Measurements from ENCODE around the gene PSORS1C2.
"Not testable (repeated sequence)": the region's sequence is repeated elsewhere in the genome, so short reads cannot be mapped to it uniquely, and the experiment has no call there.

The PSORS1C2 gene

DNA sequence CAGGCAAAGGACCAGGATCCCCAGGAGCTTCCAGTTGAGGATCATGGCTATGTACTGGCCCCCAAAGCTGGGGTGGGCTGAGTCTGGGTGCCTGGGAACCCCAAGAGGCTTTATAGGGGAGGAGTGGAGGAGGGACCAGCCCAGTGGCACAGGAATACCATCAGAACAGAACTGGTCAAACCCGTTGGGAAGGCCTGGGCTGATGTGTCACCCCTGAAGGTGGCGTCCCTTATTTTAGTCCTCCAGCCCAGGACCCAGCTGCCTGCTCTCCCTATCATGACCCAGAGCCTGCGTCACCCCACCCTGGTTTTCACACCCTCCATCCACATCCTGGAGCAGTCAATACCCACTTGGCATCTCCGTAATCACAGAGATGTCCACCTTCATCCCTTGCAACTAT lies at the start of gene PSORS1C2:
PSORS1C2 (minus strand) TSS at position 85 of the 400 bp plus-strand sequence; CDS start at position 45, 40 bp downstream.
- no peak for FAIRE-seq

DNA sequence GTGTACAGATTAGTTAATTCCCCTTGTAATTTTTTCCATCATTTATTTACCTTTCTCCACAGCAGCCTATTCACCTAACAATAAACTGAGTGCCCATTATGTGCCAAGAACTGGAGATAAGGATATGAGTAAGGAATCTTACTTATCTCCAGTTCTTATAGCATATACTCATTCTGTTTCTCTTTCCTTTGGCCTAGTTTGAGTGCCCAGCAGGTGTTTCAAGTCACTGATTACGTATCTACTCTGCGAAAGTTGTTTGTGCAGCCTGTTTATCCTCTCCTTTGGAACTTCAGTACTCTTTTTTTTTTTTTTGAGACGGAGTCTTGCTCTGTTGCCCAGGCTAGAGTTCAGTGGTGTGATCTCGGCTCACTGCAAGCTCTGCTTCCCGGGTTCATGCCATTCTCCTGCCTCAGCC lies 48.9 kb upstream of the PSORS1C2 start:
- FAIRE-seq, result no peak

DNA sequence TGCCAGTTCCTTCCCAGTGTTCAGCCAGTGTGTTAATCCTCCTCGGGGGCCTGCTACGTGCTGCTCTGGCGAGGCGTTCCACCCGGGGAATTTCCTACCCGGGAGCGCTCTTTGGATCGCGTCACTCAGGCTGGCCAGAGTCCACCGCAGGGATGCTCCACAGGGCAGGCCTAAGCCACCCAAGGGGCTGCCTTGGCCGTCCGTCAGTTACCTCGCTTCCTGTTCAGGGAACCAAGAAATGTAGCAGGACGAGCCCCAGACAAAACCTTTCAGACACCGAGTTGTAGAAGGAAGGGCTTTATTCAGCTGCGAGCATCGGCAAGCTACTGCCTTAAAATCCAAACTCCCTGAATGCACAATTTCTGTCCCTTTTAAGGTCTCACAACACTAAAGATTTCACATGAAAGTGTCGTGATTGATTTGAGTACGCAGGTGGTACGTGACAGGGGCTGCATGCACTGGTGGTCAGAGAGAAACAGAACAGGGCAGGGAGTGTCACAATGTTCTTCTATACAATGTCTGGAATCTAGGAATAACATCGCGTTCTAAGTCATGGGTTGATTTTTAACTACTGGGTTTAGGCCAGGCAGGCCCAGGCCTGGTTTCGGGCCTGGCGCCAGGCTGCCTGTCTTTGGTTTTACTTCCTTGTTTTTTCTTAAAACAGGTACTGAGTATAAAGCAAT lies 47.3 kb upstream of the PSORS1C2 start:
- no peak for FAIRE-seq

DNA sequence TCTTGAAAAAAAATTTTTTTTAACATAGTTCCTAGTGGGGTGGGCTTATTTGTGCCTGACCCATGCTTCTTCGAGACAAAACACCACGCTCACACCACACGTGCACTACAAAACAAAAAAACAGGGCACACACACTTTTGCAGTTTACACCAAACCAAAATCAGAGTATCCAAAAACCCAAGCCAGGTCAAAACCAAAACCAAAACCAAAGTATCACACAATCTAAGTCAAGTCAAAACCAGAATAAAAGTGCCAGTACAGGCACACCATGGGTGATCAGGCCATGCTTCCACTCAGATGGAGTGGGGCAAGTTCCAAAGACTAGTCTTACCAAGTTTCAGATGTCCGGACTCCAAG lies 46.8 kb upstream of the PSORS1C2 start:
- FAIRE-seq, result not testable (repeated sequence)

DNA sequence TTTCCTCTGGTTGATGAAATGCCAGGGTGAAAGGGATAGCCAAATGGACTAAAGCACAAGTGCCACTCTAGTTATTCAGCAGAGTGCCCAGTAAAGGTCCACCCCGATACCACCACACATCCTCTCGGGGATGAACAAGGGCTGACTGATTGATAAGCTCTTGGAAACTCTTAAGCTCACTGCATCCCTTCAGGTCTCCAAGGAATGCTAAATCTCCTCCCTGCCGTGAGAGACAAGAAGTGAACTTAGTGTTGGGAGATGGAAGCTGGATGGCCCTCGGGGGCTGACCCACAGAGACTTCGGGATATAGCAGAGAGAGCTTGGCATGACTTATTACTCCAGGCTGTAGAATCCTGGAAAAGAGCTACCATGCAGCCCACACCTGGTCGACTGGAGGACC lies 45.0 kb upstream of the PSORS1C2 start:
- not testable (repeated sequence) for FAIRE-seq

DNA sequence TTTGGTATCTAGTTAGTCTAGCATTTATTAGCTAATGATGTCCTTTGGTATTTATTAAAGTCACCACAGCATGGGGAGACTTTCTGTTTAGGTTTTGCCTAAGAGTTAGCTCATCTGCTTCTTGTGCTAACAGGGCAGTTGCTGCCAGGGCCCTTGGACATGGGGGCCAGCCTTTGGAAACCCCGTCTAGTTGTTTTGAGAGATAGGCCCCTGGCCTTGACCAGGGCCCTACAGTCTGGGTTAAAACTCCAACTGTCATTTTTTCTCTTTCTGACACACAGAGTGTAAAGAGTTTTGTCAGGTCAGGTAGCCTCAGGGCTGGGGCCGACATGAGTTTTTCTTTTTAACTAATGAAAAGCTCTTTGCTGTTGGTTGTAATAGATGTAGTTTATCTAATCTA lies 44.4 kb upstream of the PSORS1C2 start:
- not testable (repeated sequence) for FAIRE-seq

DNA sequence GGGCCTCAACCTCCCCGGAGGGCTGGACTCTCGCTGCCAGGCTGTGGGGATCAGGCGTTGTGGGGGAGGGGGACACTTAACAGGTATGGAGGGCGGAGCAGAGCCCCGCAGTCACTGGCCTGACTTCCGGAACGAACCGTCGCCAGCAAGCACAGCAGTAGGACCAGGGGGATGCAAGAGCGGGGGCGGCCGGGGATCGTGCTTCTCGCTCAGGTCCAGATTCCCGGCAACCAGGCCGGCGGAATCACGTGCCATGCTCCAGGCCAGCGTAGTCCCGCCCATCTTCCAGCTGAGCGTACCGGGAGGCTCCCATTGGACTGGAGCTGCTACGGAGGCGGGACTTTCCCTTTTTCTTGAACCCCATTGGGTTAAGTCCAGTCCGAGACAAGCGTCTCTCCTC lies 41.6 kb upstream of the PSORS1C2 start:
- no peak for FAIRE-seq

DNA sequence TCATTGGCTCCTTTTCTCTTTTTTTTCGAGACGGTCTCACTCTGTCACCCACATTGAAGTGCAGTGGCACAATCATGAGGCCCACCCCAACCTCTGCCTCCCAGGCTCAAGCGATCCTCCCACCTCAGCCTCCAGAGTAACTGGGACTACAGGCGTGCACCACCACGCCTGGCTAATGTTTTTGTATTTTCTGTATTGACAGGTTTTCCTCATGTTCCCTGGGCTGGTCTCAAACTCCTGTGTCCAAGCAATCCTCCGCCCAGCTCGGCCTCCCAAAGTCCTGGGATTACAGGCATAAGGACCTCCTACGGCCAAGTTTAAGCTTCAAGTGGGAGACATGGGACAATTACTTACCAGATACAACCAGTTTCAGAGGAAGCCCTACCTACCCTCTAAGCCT lies 41.0 kb upstream of the PSORS1C2 start:
- FAIRE-seq, result no peak

DNA sequence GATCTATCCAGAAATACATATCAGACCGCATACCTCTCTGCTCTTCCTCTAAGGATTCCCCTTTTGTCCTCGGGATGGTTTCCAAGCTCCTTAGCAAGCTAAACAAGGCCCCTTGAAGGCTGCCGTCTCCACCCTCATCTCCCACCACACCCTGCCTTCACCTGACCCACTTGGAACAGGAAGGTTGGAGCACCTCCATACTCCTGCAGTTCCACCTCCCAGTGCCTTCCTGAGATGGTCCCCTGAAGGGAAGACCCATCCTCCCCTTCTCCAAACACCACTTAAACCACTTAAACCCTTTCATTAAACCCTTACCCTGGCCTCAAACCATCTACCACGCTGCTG lies 40.1 kb upstream of the PSORS1C2 start:
- FAIRE-seq, result no peak

DNA sequence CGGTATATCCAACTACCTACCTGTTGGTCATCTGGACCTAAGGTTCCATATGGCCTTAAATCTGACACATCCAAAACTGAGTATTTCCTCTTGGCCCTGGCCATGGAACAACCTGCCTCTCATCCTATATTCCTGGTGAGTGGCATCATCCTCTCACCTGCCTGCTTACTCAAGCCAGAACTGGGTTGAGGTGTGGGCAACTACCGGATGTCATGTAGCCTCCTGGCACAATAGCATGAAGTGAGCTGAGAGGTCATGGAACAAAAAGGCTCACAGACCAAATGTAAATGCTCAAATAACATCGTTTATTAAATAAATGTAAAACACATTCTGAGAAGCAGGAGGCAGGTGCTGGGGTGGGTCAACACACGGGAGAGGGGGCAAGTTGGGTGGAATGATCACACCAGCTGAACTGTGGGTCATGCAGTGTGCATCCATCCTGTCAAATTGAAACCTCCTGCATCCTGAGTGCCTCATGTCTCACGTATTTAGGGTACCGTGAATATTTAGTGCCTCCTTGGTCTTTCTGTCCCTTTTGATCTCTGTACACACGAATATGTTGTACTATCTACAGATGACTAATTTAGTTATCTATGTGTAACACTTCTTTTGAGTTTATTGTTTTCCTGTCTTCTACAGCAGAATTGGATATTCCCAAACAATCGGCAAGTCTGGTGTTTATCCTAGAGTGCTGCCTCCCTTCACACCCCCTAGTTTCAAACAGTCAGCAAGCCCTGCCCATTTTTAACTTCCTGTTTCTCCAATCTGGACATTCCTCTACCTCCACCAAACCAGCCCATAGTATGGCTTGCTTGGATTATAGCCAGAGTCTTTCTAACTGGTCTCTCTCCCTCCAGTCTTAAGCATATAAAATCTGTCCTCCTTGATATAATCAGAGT lies 39.5 kb upstream of the PSORS1C2 start:
- FAIRE-seq, result no peak

DNA sequence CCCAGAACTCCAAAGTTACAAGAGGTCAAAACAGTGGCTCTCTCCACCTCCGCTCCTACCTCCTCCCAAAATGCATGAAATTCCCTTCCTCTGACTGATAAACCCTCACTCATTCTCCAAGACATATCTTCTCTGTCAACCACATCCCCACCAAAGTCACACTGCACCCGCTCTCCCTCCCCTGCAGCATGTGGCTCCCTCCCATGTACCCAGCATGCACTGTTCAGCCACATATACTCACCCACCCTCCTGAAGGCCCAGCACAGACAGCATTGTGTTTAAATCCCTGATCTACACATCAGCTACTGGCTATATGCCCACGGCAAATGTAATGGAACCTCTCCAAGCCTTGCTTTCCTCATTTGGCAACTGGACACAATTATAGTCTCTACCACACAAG lies 37.1 kb upstream of the PSORS1C2 start:
- no peak for FAIRE-seq

DNA sequence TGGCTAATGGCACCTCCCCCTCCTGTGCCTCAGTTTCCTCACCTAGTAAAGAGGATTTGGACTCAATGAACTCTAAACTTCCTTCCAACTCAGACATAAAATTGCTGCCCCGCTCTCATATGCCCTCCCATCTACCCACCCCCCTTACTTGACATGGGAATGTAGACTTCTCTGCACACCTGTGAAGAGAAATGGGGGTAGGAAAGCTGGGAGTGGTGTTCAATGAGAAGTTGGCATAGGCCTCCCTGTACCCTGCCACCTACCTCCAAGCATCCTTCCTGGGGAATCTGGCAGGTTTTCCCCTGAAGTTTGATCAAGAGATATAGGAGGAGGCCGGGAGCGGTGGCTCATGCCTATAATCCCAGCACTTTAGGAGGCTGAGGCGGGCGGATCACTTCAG lies 35.5 kb upstream of the PSORS1C2 start:
- no peak for FAIRE-seq

DNA sequence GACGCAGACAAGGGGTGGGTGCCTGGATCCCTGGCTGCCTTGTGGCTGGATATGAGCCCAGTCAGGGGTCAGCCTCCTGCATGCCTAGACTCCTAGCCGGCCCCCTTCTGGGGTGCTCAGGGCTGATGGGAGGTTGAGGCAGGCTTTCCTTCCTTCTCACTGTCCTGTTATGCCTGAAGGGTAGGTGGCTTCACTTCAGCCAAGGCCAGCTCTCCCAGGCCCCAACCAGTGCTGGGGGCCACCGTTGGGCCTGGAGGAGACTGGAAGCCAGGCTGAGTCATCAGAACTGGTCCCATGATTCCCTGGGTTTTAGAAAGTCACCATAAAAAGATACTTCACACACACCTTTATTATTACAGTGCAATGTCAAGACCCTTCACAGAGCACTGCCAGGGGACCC lies 34.5 kb upstream of the PSORS1C2 start:
- no peak for FAIRE-seq

DNA sequence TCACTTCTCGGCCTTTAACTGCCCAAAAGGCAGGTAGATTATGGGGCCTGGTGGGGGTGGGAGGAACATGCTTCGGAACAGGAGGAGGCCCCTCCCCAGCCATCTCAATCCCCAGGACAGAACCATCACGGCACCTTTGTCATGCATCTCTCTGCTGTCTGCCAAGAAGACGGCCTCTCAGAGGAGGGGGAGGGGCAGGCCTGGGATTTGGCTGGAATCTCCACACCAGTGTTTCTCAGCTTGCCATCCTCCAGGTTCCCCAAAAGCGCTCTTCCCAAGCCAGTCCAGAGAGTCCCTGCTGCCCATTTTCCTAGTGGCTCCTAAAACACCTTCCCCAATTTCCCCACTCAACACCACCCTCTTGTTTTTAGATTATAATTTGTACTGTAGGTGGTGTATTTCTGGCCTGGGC lies 34.1 kb upstream of the PSORS1C2 start:
- no peak for FAIRE-seq

DNA sequence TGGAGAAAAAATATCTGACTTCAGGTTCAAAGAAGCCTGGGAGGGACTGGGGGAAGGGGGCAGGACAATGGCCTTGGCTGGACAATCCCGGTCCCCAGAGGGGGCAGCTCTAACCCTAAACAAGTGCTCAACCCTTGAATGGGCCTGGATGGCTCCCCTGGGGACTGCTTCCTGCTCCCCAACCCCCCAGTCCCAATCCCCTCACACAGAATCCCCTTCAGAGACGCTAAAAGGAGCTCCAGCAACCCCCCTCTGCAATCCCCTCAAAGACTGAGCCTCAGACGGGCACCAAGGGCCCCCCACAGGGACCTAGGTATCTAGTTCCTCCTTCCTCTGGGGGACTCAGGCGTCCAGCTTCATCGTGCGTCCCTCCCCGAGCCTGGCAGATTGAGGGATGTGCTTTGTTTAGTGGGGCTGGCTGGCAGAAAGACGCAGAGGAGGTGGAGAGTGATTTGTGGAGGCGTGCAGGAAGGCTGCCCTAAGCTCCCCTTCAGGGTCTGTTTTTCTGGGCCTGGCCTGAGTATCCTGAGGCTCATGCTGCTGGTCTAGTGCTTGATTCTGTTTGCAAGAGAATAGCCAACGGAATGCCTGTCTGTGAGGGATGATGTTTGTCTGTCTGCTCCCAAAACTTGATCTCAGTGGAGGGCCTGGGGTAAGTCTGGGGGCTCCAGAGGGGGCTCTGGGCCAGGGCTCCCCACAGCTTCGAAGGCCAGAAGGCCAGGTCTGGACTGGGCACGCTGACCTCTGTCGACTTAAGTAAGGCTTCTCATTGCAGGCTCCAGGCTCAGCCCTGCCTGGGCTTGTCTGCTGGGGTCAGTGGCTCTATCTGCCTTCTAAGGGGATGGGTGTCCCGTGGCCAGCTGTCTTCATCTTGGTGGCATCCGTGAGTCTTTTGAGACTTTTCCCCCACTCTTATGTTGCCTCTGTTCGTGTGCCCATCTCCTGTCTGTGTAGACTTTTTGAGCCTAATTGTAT lies 33.4 kb upstream of the PSORS1C2 start:
- no peak for FAIRE-seq

DNA sequence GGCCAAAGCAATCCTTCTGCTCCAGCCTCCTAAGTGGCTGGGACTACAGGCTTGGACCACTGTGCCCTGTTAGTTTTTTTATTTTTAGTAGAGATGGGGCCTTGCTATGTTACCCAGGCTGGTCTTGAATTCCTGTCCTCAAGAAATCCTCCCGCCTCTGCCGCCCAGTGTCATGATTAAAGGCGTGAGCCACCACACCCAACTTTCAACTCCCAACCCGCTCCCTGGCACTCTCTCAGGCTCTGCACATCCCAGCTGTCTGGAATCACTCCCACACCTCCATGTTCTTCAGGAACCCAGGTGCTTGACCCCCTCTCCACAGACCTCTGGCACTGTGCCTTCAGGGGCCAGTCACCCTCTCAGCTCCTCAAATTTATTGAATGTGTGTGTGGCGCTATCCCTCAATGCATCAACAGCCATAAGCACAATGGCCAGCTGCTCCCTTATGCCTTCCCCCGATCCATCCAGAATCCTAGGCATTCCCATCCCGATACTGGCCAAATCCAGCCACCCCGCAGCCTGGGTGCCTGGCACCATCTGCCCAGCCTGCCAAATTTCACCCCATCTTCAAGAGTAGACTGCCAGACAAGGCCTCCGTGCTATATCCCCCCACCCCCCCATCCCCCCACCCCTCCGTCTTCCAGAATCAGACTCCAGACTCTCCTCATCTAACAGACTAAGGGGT lies 32.3 kb upstream of the PSORS1C2 start:
- no peak for FAIRE-seq

DNA sequence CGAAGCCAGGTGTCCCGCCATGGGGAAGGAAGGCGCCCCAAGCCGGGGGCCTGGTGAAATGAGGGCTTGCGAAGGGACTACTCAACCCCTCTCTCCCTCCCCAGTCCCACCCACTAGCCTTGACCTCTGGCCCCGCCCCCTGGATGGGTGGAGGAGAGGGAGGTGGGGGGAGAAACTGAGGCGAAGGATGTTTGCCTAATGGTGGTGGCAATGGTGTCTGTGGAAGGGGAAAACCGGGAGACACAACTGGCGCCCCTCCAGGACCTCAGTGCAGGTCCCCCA lies 31.7 kb upstream of the PSORS1C2 start, which contains the start of gene POU5F1:
POU5F1 (minus strand) TSS at position 83 of the 282 bp plus-strand sequence; CDS start at position 21, 62 bp downstream.
- FAIRE-seq, result no peak

DNA sequence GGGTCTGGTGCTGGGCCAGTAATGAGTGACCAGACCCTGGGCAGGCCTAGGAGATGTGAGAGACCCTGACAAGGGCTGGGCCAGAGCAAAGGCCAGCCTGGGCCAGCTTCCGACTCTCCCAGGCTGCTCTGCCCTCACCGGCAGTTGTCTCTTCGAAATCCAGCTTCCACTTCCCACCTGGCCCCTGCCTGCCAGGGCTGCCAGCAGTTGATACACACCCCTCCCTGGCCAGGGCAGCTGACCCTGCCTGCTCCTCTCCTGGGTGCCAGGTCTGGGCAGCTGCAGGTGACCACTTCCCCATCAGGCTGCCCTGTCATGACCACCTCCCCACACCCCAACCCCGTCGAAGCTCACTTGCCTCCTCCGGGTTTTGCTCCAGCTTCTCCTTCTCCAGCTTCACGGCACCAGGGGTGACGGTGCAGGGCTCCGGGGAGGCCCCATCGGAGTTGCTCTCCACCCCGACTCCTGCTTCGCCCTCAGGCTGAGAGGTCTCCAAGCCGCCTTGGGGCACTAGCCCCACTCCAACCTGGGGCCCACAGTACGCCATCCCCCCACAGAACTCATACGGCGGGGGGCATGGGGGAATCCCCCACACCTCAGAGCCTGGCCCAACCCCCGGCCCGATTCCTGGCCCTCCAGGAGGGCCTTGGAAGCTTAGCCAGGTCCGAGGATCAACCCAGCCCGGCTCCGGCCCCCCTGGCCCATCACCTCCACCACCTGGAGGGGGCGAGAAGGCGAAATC lies 31.2 kb upstream of the PSORS1C2 start:
- not testable (repeated sequence) for FAIRE-seq

DNA sequence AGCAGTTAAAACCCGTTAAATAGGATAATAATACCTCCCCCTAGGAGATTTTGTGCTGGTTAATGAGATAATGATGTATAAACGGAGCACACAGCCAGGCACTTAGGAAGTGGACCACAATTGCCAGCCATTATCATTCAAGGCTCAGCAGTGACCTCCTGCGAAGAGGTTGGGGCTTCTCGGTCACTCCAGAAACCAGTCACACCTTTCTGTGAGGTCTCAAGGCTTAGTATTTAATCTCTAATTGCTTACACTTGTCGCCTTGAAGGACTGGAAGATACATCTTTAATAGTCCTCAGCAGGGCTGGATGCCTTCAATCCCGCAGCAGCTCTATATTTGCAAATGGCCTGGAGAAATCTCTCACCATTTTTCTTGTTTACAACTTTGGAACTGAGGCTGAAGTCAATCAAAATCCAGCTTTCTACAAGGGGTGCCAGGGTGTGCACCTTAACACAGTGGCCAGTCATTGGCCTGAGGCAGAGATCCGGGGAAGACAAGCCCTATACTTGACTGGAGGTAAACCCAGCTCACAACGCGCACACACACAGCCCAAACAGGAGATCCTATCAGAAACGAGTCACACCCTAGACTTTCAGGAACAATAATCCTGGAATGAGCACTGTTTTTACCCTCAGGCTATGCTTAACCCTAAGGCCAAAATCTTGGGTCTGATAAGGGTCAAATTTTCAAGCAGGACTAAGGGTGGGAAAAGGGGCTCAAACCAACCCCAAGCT lies 30.4 kb upstream of the PSORS1C2 start:
- FAIRE-seq, result no peak

DNA sequence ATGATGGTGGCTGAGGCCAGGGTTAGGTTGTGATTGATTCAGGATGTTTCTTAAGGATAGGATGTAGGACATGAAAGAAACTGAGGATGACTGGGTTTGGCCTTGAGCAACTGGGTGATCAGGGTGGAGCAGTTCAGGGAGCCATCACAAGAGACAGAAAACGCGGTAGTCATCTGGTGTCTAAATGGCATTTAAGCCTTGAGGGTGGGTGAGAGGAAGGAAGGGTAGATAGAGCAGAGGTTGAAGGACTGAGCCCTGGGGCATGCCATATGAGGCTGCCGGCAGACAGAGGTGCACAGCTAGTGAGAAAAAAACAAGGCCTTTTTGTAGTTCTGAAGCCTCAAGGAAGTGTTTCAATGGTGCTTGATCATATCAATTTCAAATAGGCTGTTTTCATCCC lies 29.7 kb upstream of the PSORS1C2 start:
- FAIRE-seq, result no peak

DNA sequence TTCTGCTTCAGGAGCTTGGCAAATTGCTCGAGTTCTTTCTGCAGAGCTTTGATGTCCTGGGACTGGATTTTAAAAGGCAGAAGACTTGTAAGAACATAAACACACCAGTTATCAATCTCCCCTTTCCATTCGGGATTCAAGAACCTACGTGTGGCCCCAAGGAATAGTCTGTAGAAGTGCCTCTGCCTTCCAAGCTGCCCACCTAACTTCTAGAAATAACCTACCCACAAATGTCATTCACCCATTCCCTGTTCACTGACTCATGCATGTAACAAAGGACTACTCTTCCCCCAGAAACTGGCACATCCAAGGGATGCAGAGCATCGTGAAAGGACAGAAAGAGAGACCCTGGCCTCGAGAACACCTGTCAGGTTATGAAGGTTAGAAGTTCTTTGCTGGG lies 27.1 kb upstream of the PSORS1C2 start:
- FAIRE-seq, result no peak

Data from islet of Langerhans (tissue), 1 donor.